ENCODE results near the gene BLCAP.

BLCAP gene

GRCh38 chr20:37528446-37529213 lies 954 bp upstream of the BLCAP start:
- Histone ChIP-seq H3K4me1 (ENCODE audit: control insufficient read depth in 1 of 2, insufficient read depth in 2 of 2, low read length in 2 of 2) (peaks cover 17 to 33% of the 10 kb centered on the region in 2 donors), H3K36me3 (ENCODE audit: control insufficient read depth in 1 of 2, insufficient read depth in 2 of 2, low read length in 2 of 2) (peaks cover 0 to 3% of the 10 kb centered on the region in 2 donors), H3K27me3 (ENCODE audit: low read depth, low read length) (no peaks in the 10 kb centered on the region), H3K27ac (ENCODE audit: low read length) (peak overlapping the region; percentile 97), H3K9me3 (ENCODE audit: control insufficient read depth in 1 of 2, low read length in 2 of 2) (no peaks in the 10 kb centered on the region), H3K4me3 (ENCODE audit: low read depth in 1 of 2, low read length in 2 of 2) (peak overlapping the region; percentile 88 to 95)

- peaks cover 17 to 42% of the 10 kb centered on the region in 2 donors for H3K4me1 ChIP-seq (ENCODE audit: control insufficient read depth in 1 of 2, insufficient read depth in 2 of 2, low read length in 2 of 2)
- H3K9me3 ChIP-seq (ENCODE audit: control insufficient read depth in 1 of 2, low read length in 2 of 2), result no peaks in the 10 kb centered on the region
These were observed 638 bp downstream of the BLCAP start for GRCh38 chr20:37526839-37527637.

GRCh38 chr20:37526238-37526838 lies 1.3 kb downstream of the BLCAP start:
- H3K9me3 ChIP-seq (ENCODE audit: control insufficient read depth in 1 of 2, low read length in 2 of 2), result no peaks in the 10 kb centered on the region
- peak overlapping the region; percentile 97 for H3K27ac ChIP-seq (ENCODE audit: low read length)
- H3K4me3 ChIP-seq (ENCODE audit: low read depth in 1 of 2, low read length in 2 of 2), result peak overlapping the region; percentile 88 to 95
- peaks cover 0 to 3% of the 10 kb centered on the region in 2 donors for H3K36me3 ChIP-seq (ENCODE audit: control insufficient read depth in 1 of 2, insufficient read depth in 2 of 2, low read length in 2 of 2)
- H3K27me3 ChIP-seq (ENCODE audit: low read depth, low read length), result no peaks in the 10 kb centered on the region
- peaks cover 17 to 48% of the 10 kb centered on the region in 2 donors for H3K4me1 ChIP-seq (ENCODE audit: control insufficient read depth in 1 of 2, insufficient read depth in 2 of 2, low read length in 2 of 2)

More at GRCh38 chr20:37526839-37527637, 638 bp downstream of the BLCAP start:
- Histone ChIP-seq H3K4me3 (ENCODE audit: low read depth in 1 of 2, low read length in 2 of 2) (peak overlapping the region; percentile 88 to 95), H3K36me3 (ENCODE audit: control insufficient read depth in 1 of 2, insufficient read depth in 2 of 2, low read length in 2 of 2) (peaks cover 0 to 3% of the 10 kb centered on the region in 2 donors), H3K27ac (ENCODE audit: low read length) (peak overlapping the region; percentile 97), H3K27me3 (ENCODE audit: low read depth, low read length) (no peaks in the 10 kb centered on the region)

GRCh38 chr20:37525810-37526209 lies 1.9 kb downstream of the BLCAP start:
- peaks cover 17 to 49% of the 10 kb centered on the region in 2 donors for H3K4me1 ChIP-seq (ENCODE audit: control insufficient read depth in 1 of 2, insufficient read depth in 2 of 2, low read length in 2 of 2)

GRCh38 chr20:37524859-37525708 lies 2.6 kb downstream of the BLCAP start:
- Histone ChIP-seq H3K27ac (ENCODE audit: low read length) (peak overlapping the region; percentile 16), H3K27me3 (ENCODE audit: low read depth, low read length) (no peaks in the 10 kb centered on the region), H3K36me3 (ENCODE audit: control insufficient read depth in 1 of 2, insufficient read depth in 2 of 2, low read length in 2 of 2) (peaks cover 0 to 3% of the 10 kb centered on the region in 2 donors), H3K9me3 (ENCODE audit: control insufficient read depth in 1 of 2, low read length in 2 of 2) (no peaks in the 10 kb centered on the region), H3K4me3 (ENCODE audit: low read depth in 1 of 2, low read length in 2 of 2) (peak overlapping the region; percentile 32 to 88), H3K4me1 (ENCODE audit: control insufficient read depth in 1 of 2, insufficient read depth in 2 of 2, low read length in 2 of 2) (peaks cover 17 to 56% of the 10 kb centered on the region in 2 donors)

More at GRCh38 chr20:37525810-37526209, 1.9 kb downstream of the BLCAP start:
- Histone ChIP-seq H3K9me3 (ENCODE audit: control insufficient read depth in 1 of 2, low read length in 2 of 2) (no peaks in the 10 kb centered on the region), H3K27ac (ENCODE audit: low read length) (no peak overlapping the region), H3K36me3 (ENCODE audit: control insufficient read depth in 1 of 2, insufficient read depth in 2 of 2, low read length in 2 of 2) (peaks cover 0 to 3% of the 10 kb centered on the region in 2 donors), H3K27me3 (ENCODE audit: low read depth, low read length) (no peaks in the 10 kb centered on the region), H3K4me3 (ENCODE audit: low read depth in 1 of 2, low read length in 2 of 2) (peak overlapping the region; percentile 32 to 88)

GRCh38 chr20:37523911-37524700 lies 3.6 kb downstream of the BLCAP start:
- Histone ChIP-seq H3K36me3 (ENCODE audit: control insufficient read depth in 1 of 2, insufficient read depth in 2 of 2, low read length in 2 of 2) (peaks cover 0 to 3% of the 10 kb centered on the region in 2 donors), H3K4me1 (ENCODE audit: control insufficient read depth in 1 of 2, insufficient read depth in 2 of 2, low read length in 2 of 2) (peaks cover 17 to 65% of the 10 kb centered on the region in 2 donors), H3K27me3 (ENCODE audit: low read depth, low read length) (no peaks in the 10 kb centered on the region), H3K4me3 (ENCODE audit: low read depth in 1 of 2, low read length in 2 of 2) (peak overlapping the region in 1 of 2 donors; percentile 24), H3K27ac (ENCODE audit: low read length) (peak overlapping the region; percentile 16), H3K9me3 (ENCODE audit: control insufficient read depth in 1 of 2, low read length in 2 of 2) (no peaks in the 10 kb centered on the region)

- H3K36me3 ChIP-seq (ENCODE audit: control insufficient read depth in 1 of 2, insufficient read depth in 2 of 2, low read length in 2 of 2), result peaks cover 0 to 3% of the 10 kb centered on the region in 2 donors
- no peaks in the 10 kb centered on the region for H3K9me3 ChIP-seq (ENCODE audit: control insufficient read depth in 1 of 2, low read length in 2 of 2)
- no peak overlapping the region for H3K4me3 ChIP-seq (ENCODE audit: low read depth in 1 of 2, low read length in 2 of 2)
- no peak overlapping the region for H3K27ac ChIP-seq (ENCODE audit: low read length)
- no peaks in the 10 kb centered on the region for H3K27me3 ChIP-seq (ENCODE audit: low read depth, low read length)
- H3K4me1 ChIP-seq (ENCODE audit: control insufficient read depth in 1 of 2, insufficient read depth in 2 of 2, low read length in 2 of 2), result peaks cover 17 to 69% of the 10 kb centered on the region in 2 donors
These were observed 4.7 kb downstream of the BLCAP start for GRCh38 chr20:37523012-37523391.

GRCh38 chr20:37522260-37523011 lies 5.2 kb downstream of the BLCAP start:
- Histone ChIP-seq H3K27ac (ENCODE audit: low read length) (no peak overlapping the region), H3K4me3 (ENCODE audit: low read depth in 1 of 2, low read length in 2 of 2) (no peak overlapping the region), H3K9me3 (ENCODE audit: control insufficient read depth in 1 of 2, low read length in 2 of 2) (no peaks in the 10 kb centered on the region), H3K36me3 (ENCODE audit: control insufficient read depth in 1 of 2, insufficient read depth in 2 of 2, low read length in 2 of 2) (peaks cover 0 to 3% of the 10 kb centered on the region in 2 donors), H3K4me1 (ENCODE audit: control insufficient read depth in 1 of 2, insufficient read depth in 2 of 2, low read length in 2 of 2) (peaks cover 17 to 75% of the 10 kb centered on the region in 2 donors), H3K27me3 (ENCODE audit: low read depth, low read length) (no peaks in the 10 kb centered on the region)

- Histone ChIP-seq H3K9me3 (ENCODE audit: control insufficient read depth in 1 of 2, low read length in 2 of 2) (no peaks in the 10 kb centered on the region), H3K36me3 (ENCODE audit: control insufficient read depth in 1 of 2, insufficient read depth in 2 of 2, low read length in 2 of 2) (peaks cover 0 to 5% of the 10 kb centered on the region in 2 donors), H3K27ac (ENCODE audit: low read length) (no peak within 1 kb of the TSS), H3K4me1 (ENCODE audit: control insufficient read depth in 1 of 2, insufficient read depth in 2 of 2, low read length in 2 of 2) (peaks cover 17 to 85% of the 10 kb centered on the region in 2 donors), H3K4me3 (ENCODE audit: low read depth in 1 of 2, low read length in 2 of 2) (peak within 1 kb of the TSS in 1 of 2 donors; percentile 63), H3K27me3 (ENCODE audit: low read depth, low read length) (no peaks in the 10 kb centered on the region)
These were observed 6.5 kb downstream of the BLCAP start, which contains the start of gene NNAT for GRCh38 chr20:37521061-37521771. TSS of gene NNAT (plus strand) at chr20:37521250. CDS start at chr20:37521332, 82 bp downstream.

Measured in muscle layer of duodenum (tissue), 2 donors.